Small intestine (tissue), 7 donors: ENCODE data around the gene ADAMTSL3. TPM values are rescaled to one million over a fixed set of nuclear protein-coding genes. Genes with fewer than 3 reads are reported as not detected.

Source experiments
- DNase-seq, 2 donors: peaks; one replicate each; pipeline versions ENCODE4 v3.0.0 to v3.0.0-alpha.2; 2013
- FAIRE-seq: peaks from 2 replicates; lab custom pipeline; 2012; peaks lifted over from hg19 to GRCh38; lab: Jason Lieb, UNC
- H3K27ac ChIP-seq, 3 donors: one replicate each; pipeline ENCODE4 v1.5.1; 2013; ENCODE audit warnings: low read length in 2 of 3, mild to moderate bottlenecking in 2 of 3, control low read depth in 1 of 3, inconsistent platforms in 1 of 3, low read depth in 1 of 3, moderate library complexity in 1 of 3
- H3K27me3 ChIP-seq, 3 donors: one replicate each; pipeline ENCODE4 v1.6.1; 2013; ENCODE audit warnings: low read length in 3 of 3, inconsistent platforms in 1 of 3; ENCODE audit not compliant: control insufficient read depth in 3 of 3, insufficient read depth in 3 of 3
- H3K36me3 ChIP-seq, 3 donors: one replicate each; pipeline ENCODE4 v1.6.1; 2013; ENCODE audit warnings: low read length in 3 of 3, inconsistent platforms in 1 of 3, low read depth in 1 of 3, mild to moderate bottlenecking in 1 of 3, moderate library complexity in 1 of 3; ENCODE audit not compliant: control insufficient read depth in 3 of 3, insufficient read depth in 2 of 3
- H3K4me1 ChIP-seq, 3 donors: one replicate each; pipeline ENCODE4 v1.6.1; 2013; ENCODE audit warnings: low read length in 2 of 3, inconsistent platforms in 1 of 3, low read depth in 1 of 3, mild to moderate bottlenecking in 1 of 3, moderate library complexity in 1 of 3; ENCODE audit not compliant: control insufficient read depth in 3 of 3, insufficient read depth in 2 of 3
- H3K4me3 ChIP-seq, 3 donors: one replicate each; pipeline ENCODE4 v1.5.1; 2013; ENCODE audit warnings: low read length in 3 of 3, control low read depth in 1 of 3, inconsistent platforms in 1 of 3, low read depth in 1 of 3, mild to moderate bottlenecking in 1 of 3, moderate library complexity in 1 of 3
- H3K9me3 ChIP-seq, 2 donors: one replicate each; pipeline ENCODE4 v1.6.1; 2013; ENCODE audit warnings: low read depth in 1 of 2, low read length in 1 of 2; ENCODE audit not compliant: control insufficient read depth in 2 of 2, insufficient read depth in 1 of 2
- WGBS, 3 donors: extraction: QIAGEN DNeasy Blood & Tissue Kit; methylation state at CpG; one replicate each; pipeline ENCODE4 v1.1.7; 2013; 5-methylcytosine and 5-hydroxymethylcytosine counted together
- polyA plus RNA-seq, 4 donors: library from polyadenylated mRNA; stranded (reverse) in 3 of 4; unstranded in 1 of 4; fragments of 200-250 nt in 3 of 4; fragments of 120-200 nt in 1 of 4; gene quantifications; one replicate each; pipeline versions ENCODE4 v1.2.1 to v1.2.3, GENCODE V29; 2013
- donor health status: healthy with polysubstance abuse.
- donor health status: control.
- donor health status: control.
- donor health status: Bipolar disorder and iron deficiency.
- donor health status: healthy.

The ADAMTSL3 gene
- polyA plus RNA-seq, 4 donors = 0.22 to 1.6 (median 0.93) TPM

- 28 to 45% (median 30%) methylated on average over 4 of the region's 4 CpGs for WGBS, 3 donors
- no peaks in the 10 kb centered on the region for H3K36me3 ChIP-seq
- FAIRE-seq (no peak), DNase-seq (no peak)
- H3K27me3 ChIP-seq = no peaks in the 10 kb centered on the region
- H3K4me3 ChIP-seq = no peak overlapping the region
- H3K4me1 ChIP-seq = no peaks in the 10 kb centered on the region
- no peaks in the 10 kb centered on the region for H3K9me3 ChIP-seq
- H3K27ac ChIP-seq = no peak overlapping the region
Measured at GRCh38 chr15:83983634-83984458, 329.9 kb downstream of the ADAMTSL3 start.

DNA sequence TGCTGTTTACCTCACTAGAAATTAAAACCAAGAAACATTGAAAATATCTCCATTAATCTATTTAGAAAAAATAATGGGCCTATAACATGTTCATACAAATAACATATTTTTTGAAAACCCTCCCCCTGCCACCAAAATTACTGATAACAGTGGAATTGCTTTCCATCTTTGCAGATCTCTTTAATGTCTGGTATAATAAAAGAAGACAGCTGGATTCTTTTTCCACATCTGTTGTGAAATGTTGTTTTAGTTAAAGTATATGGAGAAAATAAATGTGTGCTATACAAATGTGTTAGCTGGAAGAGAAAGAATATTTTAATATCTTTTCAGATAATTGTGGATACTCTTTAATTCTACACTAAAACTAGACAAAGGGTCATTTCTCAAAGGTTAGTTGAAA lies 330.7 kb downstream of the ADAMTSL3 start:
- no peak for DNase-seq
- Histone ChIP-seq H3K27me3 (no peaks in the 10 kb centered on the region), H3K9me3 (no peaks in the 10 kb centered on the region), H3K36me3 (no peaks in the 10 kb centered on the region), H3K4me1 (no peaks in the 10 kb centered on the region), H3K4me3 (no peak overlapping the region), H3K27ac (no peak overlapping the region)
- no peak for FAIRE-seq

DNA sequence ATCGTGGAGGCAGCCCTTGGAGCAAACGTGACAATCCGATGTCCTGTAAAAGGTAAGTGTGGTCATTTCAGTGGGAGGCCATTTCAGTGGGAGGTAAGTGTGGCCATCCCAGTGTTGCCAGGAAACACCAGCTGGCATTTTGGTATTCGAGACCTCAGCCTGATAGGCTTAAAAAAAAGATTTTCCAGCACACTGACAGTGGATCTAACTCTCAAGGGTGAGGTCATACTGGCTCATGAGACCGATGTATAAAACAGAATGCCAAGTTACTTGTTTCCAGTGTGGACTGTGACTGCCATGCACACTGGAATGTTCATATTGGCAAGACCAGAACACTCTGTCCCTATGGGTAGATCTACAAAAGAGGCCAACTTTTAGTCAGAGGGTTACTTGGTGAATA lies 337.2 kb downstream of the ADAMTSL3 start:
- Histone ChIP-seq H3K27ac (no peak overlapping the region), H3K27me3 (no peaks in the 10 kb centered on the region), H3K36me3 (no peaks in the 10 kb centered on the region), H3K9me3 (no peaks in the 10 kb centered on the region), H3K4me3 (no peak overlapping the region), H3K4me1 (no peaks in the 10 kb centered on the region)
- WGBS, 3 donors = 74 to 85% (median 76%) methylated on average over 5 of the region's 5 CpGs
- no peak for FAIRE-seq
- DNase-seq = no peak

DNA sequence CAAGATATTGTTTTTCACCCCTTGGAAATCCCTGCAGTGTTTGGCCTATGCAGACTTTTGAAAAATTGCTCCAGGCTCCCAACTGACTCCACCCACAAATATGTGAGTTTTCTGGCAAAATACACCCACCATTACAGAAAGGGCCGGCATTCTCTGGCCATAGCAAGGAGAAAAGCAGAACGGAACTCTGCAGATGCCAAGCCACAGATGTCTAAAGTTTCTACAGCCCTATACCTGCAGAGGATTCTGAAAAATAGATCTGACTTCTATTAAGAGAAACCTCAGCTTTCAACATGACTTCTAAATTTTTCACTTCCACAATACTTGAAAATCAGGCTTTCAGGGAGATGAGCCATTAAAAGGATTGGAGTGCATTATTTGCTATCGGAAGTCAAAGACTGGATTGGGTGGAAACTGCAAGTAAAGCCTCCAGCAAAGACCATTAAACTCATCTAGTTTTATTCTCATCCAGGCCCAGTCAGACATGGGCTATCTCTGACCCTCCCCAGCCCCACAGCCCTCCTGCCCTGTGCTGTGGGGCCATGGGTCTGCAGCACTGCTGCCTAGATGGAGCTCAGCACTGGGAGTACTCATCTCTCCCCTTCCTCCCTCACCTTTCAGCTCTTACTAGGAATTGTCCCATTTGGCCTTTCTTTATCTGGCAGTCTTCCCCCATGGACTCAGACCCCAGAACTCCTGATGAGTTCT lies 338.6 kb downstream of the ADAMTSL3 start:
- Histone ChIP-seq H3K4me3 (no peak overlapping the region), H3K27me3 (no peaks in the 10 kb centered on the region), H3K36me3 (no peaks in the 10 kb centered on the region), H3K4me1 (no peaks in the 10 kb centered on the region), H3K9me3 (no peaks in the 10 kb centered on the region), H3K27ac (no peak overlapping the region)
- whole genome bisulfite sequencing, 3 donors = 78 to 92% (median 85%) methylated on average over 3 of the region's 3 CpGs
- no peak for DNase-seq
- FAIRE-seq = no peak

GRCh38 chr15:83993591-83993990 lies 339.7 kb downstream of the ADAMTSL3 start:
- no peak for DNase-seq
- 65 to 78% (median 65%) methylated on average over 2 of the region's 2 CpGs for WGBS, 3 donors
- Histone ChIP-seq H3K36me3 (no peaks in the 10 kb centered on the region), H3K9me3 (no peaks in the 10 kb centered on the region), H3K27me3 (no peaks in the 10 kb centered on the region), H3K4me3 (no peak overlapping the region), H3K27ac (no peak overlapping the region), H3K4me1 (no peaks in the 10 kb centered on the region)
- no peak for FAIRE-seq

DNA sequence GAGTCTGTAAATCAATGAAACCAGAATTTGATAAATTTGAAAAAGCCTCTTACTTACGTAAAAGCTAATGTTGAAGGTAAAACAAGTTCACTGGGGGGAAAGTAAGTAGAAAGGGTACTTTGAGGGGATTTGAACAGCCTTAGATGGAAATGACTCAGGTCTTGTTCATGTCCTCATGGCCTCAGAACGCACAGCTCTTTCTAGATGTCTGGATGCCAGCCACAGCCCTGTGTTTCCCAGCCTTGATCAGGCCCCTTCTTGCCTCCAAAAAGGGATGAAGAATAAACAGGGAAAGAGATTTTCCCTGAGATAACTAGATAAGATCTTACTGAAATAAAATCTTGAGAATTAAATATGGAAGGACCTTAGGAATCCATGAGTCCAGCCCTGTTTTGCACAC lies 344.6 kb downstream of the ADAMTSL3 start:
- Histone ChIP-seq H3K4me1 (no peaks in the 10 kb centered on the region), H3K36me3 (no peaks in the 10 kb centered on the region), H3K9me3 (no peaks in the 10 kb centered on the region), H3K4me3 (no peak overlapping the region), H3K27ac (no peak overlapping the region), H3K27me3 (no peaks in the 10 kb centered on the region)
- FAIRE-seq (no peak), DNase-seq (no peak)
- WGBS, 3 donors = 82 to 88% (median 86%) methylated on average over 2 of the region's 2 CpGs

DNA sequence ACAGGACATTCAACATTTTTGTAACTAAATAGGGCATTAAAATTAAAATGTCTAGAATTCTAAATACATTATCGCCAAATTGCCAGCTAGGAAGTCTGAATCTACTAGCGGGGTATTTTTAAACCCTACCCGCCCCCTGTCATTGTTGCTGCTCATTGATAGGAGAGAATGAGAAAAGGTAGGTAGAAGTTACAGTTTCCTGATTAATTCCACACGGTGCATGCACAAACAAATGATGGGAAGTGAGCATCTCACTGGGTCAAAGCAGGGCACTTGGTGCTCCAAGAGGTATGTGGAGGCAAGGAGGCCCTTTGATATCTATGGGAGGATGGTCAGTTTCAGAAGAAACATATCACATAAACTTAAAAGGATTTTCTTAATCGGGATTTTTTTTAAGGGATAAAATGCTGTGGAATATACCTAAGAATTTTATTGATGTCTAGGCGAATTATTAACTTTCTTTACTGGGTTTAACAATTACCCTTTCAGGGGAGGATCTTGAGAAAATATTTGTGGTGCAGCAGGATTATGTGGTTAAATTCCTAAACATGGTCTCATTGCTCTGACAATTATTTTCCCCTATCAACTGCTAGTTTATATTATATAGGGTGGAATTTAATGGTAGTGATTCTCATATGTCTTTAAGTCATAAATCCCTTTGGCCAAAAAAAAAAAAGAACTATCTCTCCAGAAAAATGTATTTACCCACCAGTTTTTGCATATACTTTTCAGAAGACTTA lies 345.6 kb downstream of the ADAMTSL3 start:
- H3K4me1 ChIP-seq = no peaks in the 10 kb centered on the region
- no peaks in the 10 kb centered on the region for H3K36me3 ChIP-seq
- WGBS, 3 donors = 43 to 67% (median 47%) methylated on average over 6 of the region's 6 CpGs
- no peak overlapping the region for H3K27ac ChIP-seq
- H3K27me3 ChIP-seq = no peaks in the 10 kb centered on the region
- H3K9me3 ChIP-seq = no peaks in the 10 kb centered on the region
- no peak overlapping the region for H3K4me3 ChIP-seq
- FAIRE-seq (no peak), DNase-seq (no peak)

- DNase-seq = no peak
- H3K36me3 ChIP-seq = no peaks in the 10 kb centered on the region
- 77 to 89% (median 84%) methylated on average over 5 of the region's 5 CpGs for WGBS, 3 donors
- no peak overlapping the region for H3K27ac ChIP-seq
- H3K27me3 ChIP-seq = no peaks in the 10 kb centered on the region
- no peaks in the 10 kb centered on the region for H3K4me1 ChIP-seq
- no peaks in the 10 kb centered on the region for H3K9me3 ChIP-seq
- no peak for FAIRE-seq
- H3K4me3 ChIP-seq = no peak overlapping the region
Measured at GRCh38 chr15:84001037-84001436, 347.1 kb downstream of the ADAMTSL3 start.
